ENCODE data around the gene PTPRN2.
"Not testable (repeated sequence)": the region's sequence is repeated elsewhere in the genome, so short reads cannot be mapped to it uniquely, and the experiment has no call there.

The PTPRN2 gene

DNA sequence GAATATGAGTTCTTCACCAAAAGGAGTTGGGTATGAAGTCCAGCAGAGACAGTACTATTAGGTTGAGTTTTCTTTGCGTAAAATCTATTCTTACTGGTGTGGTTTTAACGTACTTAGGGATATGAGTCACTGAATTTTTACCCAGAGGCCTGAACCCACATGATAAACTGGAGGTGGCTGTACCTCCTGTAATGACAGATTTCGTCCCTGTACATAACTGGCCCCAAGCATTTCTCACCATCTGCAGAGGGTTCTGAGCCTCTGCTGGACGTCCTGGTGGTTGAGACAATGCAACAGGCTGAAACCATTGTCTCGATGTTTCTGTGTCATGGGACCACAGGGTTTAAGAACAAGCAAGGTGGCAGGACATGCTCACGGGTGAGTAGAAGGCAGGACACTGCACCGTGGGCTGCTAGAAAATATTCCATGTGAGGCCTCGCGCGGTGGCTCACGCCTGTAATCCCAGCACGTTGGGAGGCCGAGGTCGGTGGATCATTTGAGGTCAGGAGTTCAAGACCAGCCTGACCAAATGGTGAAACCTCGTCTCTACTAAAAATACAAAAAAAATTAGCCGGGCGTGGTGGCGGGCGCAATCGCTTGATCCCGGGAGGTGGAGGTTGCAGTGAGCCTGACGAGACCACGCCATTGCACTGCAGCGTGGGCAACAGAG is 1017.0 kb downstream of the PTPRN2 start:
- Histone ChIP-seq H3K4me1 (ENCODE audit: control insufficient read depth, insufficient read depth, low read length) (peaks cover 12% of the 10 kb centered on the region), H3K9ac (ENCODE audit: low read length) (no peak overlapping the region), H3K27ac (ENCODE audit: low read depth, low read length) (no peak overlapping the region), H3K36me3 (ENCODE audit: control insufficient read depth, insufficient read depth, low read length) (no peaks in the 10 kb centered on the region), H3K4me3 (ENCODE audit: low read depth, low read length) (no peak overlapping the region), H3K27me3 (ENCODE audit: control insufficient read depth, insufficient read depth, low read length) (peaks cover 28% of the 10 kb centered on the region), H3K9me3 (ENCODE audit: control insufficient read depth, insufficient read depth, low read depth, low read length) (no peaks in the 10 kb centered on the region)

DNA sequence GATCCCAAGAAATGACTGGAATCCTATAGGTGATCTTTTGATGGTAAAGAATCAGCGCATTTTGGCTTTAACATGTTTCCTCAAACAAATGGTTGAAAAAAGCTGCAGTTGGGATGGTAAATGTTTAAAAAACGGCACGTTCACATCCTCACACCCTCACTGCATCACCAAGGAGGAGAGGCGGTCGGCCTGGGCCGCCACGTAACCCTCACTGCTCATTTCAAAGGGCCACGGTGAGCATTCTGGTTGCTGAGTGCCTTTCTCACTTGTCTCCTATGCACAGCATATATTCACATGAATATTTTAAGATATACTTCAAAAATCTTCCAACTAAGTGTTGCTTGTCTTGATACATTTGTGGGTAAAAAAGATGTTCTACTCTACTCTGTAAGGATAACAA is 1017.7 kb downstream of the PTPRN2 start:
- Histone ChIP-seq H3K36me3 (ENCODE audit: control insufficient read depth, insufficient read depth, low read length) (no peaks in the 10 kb centered on the region), H3K9me3 (ENCODE audit: control insufficient read depth, insufficient read depth, low read depth, low read length) (no peaks in the 10 kb centered on the region), H3K4me3 (ENCODE audit: low read depth, low read length) (no peak overlapping the region), H3K9ac (ENCODE audit: low read length) (no peak overlapping the region), H3K27ac (ENCODE audit: low read depth, low read length) (no peak overlapping the region), H3K4me1 (ENCODE audit: control insufficient read depth, insufficient read depth, low read length) (peaks cover 12% of the 10 kb centered on the region), H3K27me3 (ENCODE audit: control insufficient read depth, insufficient read depth, low read length) (peaks cover 23% of the 10 kb centered on the region)

DNA sequence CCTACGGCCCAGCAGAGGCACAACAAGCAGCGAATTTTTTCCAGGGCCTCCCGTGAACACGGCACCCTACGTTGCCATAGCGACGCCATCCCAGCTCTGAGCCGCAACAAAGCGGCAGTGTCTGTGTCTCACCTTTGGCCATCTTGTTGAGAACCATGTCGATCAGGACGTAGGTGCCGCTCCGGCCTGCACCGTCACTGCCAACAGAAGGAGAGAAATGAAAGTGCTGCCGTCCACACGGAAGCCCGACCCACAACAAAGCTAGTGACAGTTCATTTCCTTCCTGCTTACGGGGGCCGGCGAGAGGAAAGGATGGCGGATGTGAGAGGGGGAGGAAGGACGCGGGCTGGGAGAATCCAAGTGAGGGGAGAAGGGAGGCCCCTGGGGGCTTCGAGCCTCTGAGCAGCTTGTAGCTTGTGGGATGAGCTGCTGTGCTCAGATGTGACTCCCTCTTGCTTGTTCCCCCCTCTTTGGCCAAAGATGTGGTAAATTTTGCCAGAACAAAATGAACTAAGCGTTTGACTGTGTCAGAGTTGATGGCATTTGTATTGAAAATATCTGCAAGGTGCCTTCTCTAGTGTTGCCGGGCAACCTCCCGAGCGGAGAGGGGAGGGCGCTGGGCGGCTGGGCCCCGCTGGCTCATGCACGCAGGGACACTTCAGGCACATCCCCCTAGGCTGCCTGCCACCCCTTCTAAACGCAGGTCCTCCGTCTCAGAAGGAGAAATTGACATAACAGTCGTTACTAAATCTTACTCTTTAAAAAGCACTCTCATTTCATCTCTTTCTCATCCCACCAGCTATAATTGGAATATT is 1018.6 kb downstream of the PTPRN2 start:
- Histone ChIP-seq H3K4me3 (ENCODE audit: low read depth, low read length) (peak overlapping the region; percentile 43), H3K4me1 (ENCODE audit: control insufficient read depth, insufficient read depth, low read length) (peaks cover 12% of the 10 kb centered on the region), H3K27me3 (ENCODE audit: control insufficient read depth, insufficient read depth, low read length) (peaks cover 19% of the 10 kb centered on the region), H3K9ac (ENCODE audit: low read length) (no peak overlapping the region), H3K27ac (ENCODE audit: low read depth, low read length) (no peak overlapping the region), H3K36me3 (ENCODE audit: control insufficient read depth, insufficient read depth, low read length) (no peaks in the 10 kb centered on the region), H3K9me3 (ENCODE audit: control insufficient read depth, insufficient read depth, low read depth, low read length) (no peaks in the 10 kb centered on the region)

DNA sequence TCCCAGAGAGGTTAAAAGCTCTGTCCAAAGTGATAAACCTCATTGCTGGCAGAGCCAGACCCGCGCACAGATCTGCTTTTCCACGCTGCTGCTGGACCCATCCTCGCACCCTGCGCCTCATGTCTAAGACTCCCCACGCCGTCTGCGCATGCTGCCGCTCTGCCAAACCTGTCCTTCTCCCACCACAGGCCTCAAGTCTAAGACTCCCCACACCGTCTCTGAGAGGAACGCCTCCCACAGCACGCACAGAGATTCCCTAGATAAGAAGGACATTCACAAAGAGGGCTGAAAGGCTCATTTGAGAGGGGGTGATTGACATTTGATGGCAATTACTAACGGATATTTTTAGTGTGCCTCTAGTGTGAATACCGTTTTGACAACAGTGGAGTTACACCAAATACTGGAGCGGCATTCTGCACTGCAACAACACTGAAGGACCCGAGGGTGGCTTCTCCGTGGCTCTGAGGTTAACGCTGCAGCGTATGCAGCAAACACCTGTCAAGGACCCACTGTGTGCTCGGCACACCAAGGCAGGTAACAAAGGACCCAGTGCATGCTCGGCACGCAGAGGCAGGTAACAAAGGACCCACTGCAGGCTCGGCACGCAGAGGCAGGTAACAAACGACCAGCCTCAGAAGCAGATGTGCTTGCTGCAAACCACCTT is 1019.4 kb downstream of the PTPRN2 start:
- Histone ChIP-seq H3K36me3 (ENCODE audit: control insufficient read depth, insufficient read depth, low read length) (no peaks in the 10 kb centered on the region), H3K4me1 (ENCODE audit: control insufficient read depth, insufficient read depth, low read length) (peaks cover 12% of the 10 kb centered on the region), H3K27me3 (ENCODE audit: control insufficient read depth, insufficient read depth, low read length) (peaks cover 19% of the 10 kb centered on the region), H3K9me3 (ENCODE audit: control insufficient read depth, insufficient read depth, low read depth, low read length) (peaks cover 4% of the 10 kb centered on the region), H3K4me3 (ENCODE audit: low read depth, low read length) (peak overlapping the region; percentile 43), H3K9ac (ENCODE audit: low read length) (no peak overlapping the region), H3K27ac (ENCODE audit: low read depth, low read length) (no peak overlapping the region)

DNA sequence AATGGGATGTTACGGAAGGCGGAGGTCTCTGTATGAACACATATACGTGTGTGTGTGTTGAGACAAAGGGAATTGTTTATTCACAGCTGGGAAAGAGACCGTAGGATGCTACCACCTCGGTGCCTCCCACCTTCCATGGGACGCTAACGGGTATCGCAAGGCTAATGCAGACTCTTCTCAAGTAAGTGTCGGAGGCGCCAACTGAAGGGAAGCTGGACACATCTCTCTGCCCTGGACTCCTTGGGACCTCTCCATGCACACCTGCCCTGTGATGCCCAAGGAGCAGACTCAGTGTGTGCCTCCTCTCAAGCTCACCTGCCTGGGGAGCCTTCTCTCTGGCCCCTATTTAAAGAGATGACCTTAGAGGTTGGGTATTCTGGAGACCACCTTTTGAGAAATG is 1020.0 kb downstream of the PTPRN2 start:
- Histone ChIP-seq H3K27me3 (ENCODE audit: control insufficient read depth, insufficient read depth, low read length) (peaks cover 19% of the 10 kb centered on the region), H3K4me3 (ENCODE audit: low read depth, low read length) (no peak overlapping the region), H3K9me3 (ENCODE audit: control insufficient read depth, insufficient read depth, low read depth, low read length) (peaks cover 9% of the 10 kb centered on the region), H3K4me1 (ENCODE audit: control insufficient read depth, insufficient read depth, low read length) (peaks cover 12% of the 10 kb centered on the region), H3K9ac (ENCODE audit: low read length) (no peak overlapping the region), H3K27ac (ENCODE audit: low read depth, low read length) (no peak overlapping the region), H3K36me3 (ENCODE audit: control insufficient read depth, insufficient read depth, low read length) (no peaks in the 10 kb centered on the region)

DNA sequence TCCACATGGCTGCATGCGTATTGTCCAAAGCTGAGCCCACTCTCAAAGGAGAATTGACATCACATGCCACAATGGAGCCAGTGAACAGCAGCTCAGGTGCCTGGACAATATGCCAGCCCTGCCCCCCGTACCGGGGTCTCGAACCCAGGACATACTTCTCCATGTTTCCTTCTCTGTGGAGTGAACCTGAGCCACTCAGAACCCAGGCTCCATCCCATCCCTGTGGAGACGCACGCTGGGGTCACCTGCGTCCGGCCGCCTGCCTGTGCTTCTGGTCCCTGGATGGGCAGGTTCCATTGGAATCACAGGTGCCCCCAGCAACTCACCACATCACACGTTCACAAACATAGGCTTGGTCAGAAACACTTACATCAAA is 1021.0 kb downstream of the PTPRN2 start:
- no peak overlapping the region for H3K4me3 ChIP-seq (ENCODE audit: low read depth, low read length)
- H3K9me3 ChIP-seq (ENCODE audit: control insufficient read depth, insufficient read depth, low read depth, low read length): peaks cover 12% of the 10 kb centered on the region
- no peaks in the 10 kb centered on the region for H3K36me3 ChIP-seq (ENCODE audit: control insufficient read depth, insufficient read depth, low read length)
- peaks cover 12% of the 10 kb centered on the region for H3K4me1 ChIP-seq (ENCODE audit: control insufficient read depth, insufficient read depth, low read length)
- H3K27ac ChIP-seq (ENCODE audit: low read depth, low read length): no peak overlapping the region
- peaks cover 19% of the 10 kb centered on the region for H3K27me3 ChIP-seq (ENCODE audit: control insufficient read depth, insufficient read depth, low read length)
- H3K9ac ChIP-seq (ENCODE audit: low read length): no peak overlapping the region

DNA sequence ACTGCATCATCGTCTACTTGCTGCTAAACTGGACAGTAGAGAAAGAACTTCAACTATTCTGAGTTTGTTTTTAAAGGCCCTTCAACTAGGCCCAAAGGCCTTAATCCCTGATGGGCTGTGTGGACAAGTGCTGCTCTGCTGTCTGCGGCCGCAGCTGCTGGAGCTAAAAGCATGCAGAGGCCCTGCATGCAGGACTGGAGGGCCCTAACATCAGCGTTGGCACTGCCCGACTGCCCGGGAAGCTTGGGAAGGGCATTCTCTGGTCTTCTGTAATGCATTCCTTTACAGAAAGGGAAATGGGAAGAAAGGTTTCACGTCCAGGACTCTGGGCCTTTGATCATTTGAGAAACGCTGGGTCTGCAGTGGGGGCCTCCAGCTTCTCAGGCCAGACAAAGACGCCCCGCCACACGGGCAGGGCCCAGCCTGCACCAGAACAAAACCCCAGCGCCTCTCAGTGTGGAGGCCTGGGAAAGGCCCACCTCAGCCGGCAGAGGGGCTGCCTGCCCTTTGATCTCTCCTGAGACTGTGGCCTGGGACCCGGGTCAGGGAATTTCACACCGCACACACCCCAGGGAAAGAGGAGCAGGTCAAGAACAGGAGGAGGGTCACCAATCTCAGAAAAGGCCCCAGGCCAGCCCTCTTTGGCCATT is 1021.5 kb downstream of the PTPRN2 start:
- H3K27me3 ChIP-seq (ENCODE audit: control insufficient read depth, insufficient read depth, low read length): peaks cover 19% of the 10 kb centered on the region
- no peak overlapping the region for H3K4me3 ChIP-seq (ENCODE audit: low read depth, low read length)
- peaks cover 12% of the 10 kb centered on the region for H3K4me1 ChIP-seq (ENCODE audit: control insufficient read depth, insufficient read depth, low read length)
- H3K27ac ChIP-seq (ENCODE audit: low read depth, low read length): no peak overlapping the region
- peaks cover 12% of the 10 kb centered on the region for H3K9me3 ChIP-seq (ENCODE audit: control insufficient read depth, insufficient read depth, low read depth, low read length)
- H3K9ac ChIP-seq (ENCODE audit: low read length): no peak overlapping the region
- no peaks in the 10 kb centered on the region for H3K36me3 ChIP-seq (ENCODE audit: control insufficient read depth, insufficient read depth, low read length)

DNA sequence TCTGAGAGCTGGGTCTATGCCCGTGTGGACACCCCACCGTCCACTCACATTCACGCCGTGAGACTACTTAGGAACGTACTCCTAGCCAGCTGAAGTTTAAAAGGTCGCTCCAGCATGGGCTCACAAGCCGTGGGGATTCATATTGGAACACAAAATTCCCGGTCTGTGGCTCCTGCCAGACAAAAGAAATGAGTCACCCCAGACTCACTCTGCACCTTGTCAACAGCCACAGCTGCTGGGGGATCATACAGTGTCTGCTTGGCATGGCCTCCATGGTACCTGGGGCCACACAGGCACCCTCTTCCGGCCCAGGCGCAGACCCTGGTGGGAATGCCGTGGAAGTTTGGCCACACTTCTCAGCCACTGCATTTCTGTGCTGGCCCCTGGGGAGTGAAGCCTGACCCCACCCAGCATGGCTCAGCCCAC is 1022.4 kb downstream of the PTPRN2 start:
- H3K4me1 ChIP-seq (ENCODE audit: control insufficient read depth, insufficient read depth, low read length): peaks cover 12% of the 10 kb centered on the region
- H3K4me3 ChIP-seq (ENCODE audit: low read depth, low read length): no peak overlapping the region
- H3K27me3 ChIP-seq (ENCODE audit: control insufficient read depth, insufficient read depth, low read length): peaks cover 19% of the 10 kb centered on the region
- no peaks in the 10 kb centered on the region for H3K36me3 ChIP-seq (ENCODE audit: control insufficient read depth, insufficient read depth, low read length)
- H3K9ac ChIP-seq (ENCODE audit: low read length): no peak overlapping the region
- H3K9me3 ChIP-seq (ENCODE audit: control insufficient read depth, insufficient read depth, low read depth, low read length): peaks cover 12% of the 10 kb centered on the region
- no peak overlapping the region for H3K27ac ChIP-seq (ENCODE audit: low read depth, low read length)

DNA sequence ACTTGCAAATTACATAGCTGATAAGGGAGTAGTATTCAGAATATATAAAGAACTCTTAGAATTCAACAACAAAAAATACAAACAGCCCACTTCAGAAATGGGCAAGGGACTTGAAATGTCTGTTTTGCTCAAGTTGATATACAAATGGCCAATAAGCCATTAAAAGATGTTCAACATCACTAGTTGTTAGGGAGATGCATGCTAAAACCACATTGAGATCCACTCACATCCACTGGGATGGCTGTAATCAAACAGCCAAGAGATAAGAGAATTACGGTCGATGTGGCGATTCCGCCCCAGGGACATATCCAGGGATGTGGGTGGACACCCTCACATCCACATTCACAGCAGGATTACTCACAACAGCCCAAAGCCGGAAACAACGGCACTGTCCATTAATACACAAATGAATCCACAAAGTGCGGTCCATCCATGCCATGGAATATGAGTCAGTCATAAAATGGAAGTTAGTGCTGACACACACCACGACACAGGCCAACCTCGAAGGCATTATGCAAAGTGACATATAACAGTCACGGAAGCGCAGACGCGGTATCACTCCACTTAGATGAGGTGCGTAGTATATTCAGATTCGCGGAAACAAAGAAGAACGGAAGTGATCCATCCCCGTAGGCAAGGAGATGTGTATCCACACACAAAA is 1023.0 kb downstream of the PTPRN2 start:
- H3K4me1 ChIP-seq (ENCODE audit: control insufficient read depth, insufficient read depth, low read length): peaks cover 12% of the 10 kb centered on the region
- peaks cover 12% of the 10 kb centered on the region for H3K9me3 ChIP-seq (ENCODE audit: control insufficient read depth, insufficient read depth, low read depth, low read length)
- no peak overlapping the region for H3K27ac ChIP-seq (ENCODE audit: low read depth, low read length)
- peaks cover 19% of the 10 kb centered on the region for H3K27me3 ChIP-seq (ENCODE audit: control insufficient read depth, insufficient read depth, low read length)
- no peak overlapping the region for H3K4me3 ChIP-seq (ENCODE audit: low read depth, low read length)
- no peak overlapping the region for H3K9ac ChIP-seq (ENCODE audit: low read length)
- H3K36me3 ChIP-seq (ENCODE audit: control insufficient read depth, insufficient read depth, low read length): no peaks in the 10 kb centered on the region

DNA sequence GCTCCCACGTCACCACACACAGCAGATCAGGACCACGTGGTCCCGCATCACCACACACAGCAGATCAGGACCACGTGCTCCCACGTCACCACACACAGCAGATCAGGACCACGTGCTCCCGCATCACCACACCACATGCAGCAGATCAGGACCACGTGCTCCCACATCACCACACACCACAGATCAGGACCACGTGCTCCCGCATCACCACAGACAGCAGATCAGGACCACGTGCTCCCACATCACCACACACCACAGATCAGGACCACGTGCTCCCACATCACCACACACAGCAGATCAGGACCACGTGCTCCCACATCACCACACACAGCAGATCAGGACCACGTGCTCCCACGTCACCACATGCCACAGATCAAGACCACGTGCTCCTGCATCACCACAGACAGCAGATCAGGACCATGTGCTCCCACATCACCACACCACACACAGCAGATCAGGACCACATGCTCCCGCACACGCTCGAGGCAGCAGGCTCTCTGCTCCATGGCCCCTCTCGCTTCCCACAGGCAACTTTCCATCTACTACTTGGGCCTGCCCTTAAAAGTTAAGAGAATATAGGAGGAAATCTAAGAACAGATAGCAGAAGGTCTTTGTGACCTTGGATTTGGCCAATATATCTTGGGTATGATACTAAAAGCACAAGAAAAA is 1024.0 kb downstream of the PTPRN2 start:
- not testable (repeated sequence) for H3K4me1 ChIP-seq (ENCODE audit: control insufficient read depth, insufficient read depth, low read length); H3K27ac ChIP-seq (ENCODE audit: low read depth, low read length); H3K36me3 ChIP-seq (ENCODE audit: control insufficient read depth, insufficient read depth, low read length); H3K4me3 ChIP-seq (ENCODE audit: low read depth, low read length); H3K9ac ChIP-seq (ENCODE audit: low read length)
- H3K9me3 ChIP-seq (ENCODE audit: control insufficient read depth, insufficient read depth, low read depth, low read length): peaks cover 12% of the 10 kb centered on the region
- H3K27me3 ChIP-seq (ENCODE audit: control insufficient read depth, insufficient read depth, low read length): peaks cover 11% of the 10 kb centered on the region
